HG02973 (cell line): Measurements from ENCODE around the gene HNMT.
"Not testable (repeated sequence)": the region's sequence is repeated elsewhere in the genome, so short reads cannot be mapped to it uniquely, and the experiment has no call there.

ENCODE experiments used
- ATAC-seq: cut with Tn5 transposase; IDR thresholded peaks from one replicate; pipeline ENCODE4 v1.9.1; 2021; ENCODE audit warnings: moderate library complexity; ENCODE audit not compliant: unreplicated experiment

The HNMT gene

DNA sequence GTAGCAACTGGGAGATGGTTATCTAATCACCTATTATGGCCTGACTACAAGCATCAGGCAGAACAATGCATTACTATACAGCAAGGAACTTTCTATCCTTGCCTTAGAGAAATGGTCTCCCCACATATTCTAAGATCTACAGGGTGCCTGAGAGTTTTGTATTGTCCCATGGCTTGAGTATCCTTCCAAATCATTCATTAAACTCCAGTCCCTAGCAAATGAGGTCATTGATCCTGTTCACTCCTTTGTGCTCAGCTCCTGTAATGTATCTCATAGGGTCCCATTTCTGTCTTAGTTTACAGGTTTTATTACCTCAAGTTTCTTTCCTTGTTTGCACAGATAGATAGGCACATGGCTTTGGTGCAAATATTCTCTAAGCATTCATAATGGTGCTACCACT lies 9.0 kb downstream of the HNMT start:
- no peak for ATAC-seq

DNA sequence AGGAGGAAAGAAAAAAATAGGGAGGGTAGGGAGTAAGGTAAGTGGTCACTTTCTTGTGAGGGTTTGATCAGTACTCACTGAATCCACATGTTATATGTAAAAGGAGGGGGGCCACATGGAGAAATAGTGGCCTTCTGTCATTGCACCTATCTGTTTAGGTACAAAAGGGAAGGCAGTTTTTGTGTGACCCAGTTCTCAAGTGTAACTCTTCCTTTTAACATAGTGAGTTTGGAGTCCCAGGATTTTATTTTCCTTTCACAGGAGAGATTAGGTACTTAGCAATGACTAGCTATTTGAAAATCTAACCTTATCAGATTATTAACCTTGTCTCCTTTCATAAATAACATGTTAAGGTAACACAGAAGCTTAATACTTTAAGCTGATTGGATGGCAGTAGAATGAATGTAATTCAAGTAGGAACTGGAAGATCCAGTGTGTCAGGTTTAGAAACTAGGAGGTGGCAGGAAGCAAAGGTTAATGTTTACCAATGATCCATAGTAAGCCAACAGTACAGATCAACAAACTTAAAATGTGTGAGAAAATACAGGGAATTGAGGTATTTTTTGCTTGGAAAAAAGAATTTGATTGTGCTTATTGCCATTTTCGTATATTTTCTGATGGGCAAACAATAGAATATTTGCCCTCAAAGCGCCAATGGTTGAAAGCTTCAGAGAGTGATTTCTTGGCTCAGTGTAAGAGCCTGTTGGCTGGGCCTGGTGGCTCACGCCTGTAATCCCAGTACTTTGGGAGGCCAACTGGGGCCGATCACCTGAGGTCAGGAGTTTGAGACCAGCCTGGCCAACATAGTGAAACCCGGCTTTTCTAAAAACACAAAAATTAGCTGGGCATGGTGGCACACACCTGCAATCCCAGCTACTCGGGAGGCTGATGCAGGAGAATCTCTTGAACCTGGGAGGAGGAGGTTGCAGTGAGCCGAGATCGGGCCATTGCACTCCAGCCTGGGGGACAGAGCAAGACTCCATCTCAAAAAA lies 11.3 kb downstream of the HNMT start:
- ATAC-seq: no peak

DNA sequence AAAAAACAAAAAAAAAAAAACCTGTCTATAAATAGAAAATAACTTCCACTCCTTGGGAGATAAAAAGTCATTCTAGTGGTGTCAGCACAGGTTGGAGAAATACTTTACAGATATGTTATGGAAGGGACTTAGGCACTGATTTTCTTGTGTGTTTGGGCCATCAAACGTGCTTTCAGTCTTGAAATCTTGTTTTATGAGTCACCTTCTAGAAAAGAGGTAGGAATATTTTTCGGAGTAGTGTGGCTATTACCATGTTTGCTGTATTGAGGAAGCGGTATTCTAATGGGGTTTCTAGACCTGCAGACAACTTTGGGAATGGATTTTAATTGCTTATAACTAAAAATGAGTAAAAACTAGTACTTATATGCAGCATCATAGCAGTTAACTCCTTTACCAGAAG lies 12.0 kb downstream of the HNMT start:
- no peak for ATAC-seq

DNA sequence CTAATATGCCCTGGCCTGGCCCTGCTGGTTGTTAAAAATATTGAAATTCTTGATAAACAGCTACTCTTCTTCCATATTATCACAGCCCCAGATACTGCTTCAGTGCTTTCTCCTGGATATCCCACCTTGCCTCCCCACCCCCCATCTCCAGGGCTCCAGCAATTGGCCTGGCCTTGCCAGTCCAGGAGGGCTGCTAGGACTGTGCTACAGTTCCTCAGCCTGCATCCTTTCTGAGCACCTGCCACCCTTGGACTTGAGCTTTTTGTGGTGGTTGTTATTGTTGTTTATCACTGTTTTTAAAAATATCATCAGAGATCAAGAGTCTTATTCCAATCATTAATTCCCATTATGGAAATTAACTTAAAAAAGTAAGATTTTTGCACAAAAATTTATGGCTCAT lies 13.5 kb downstream of the HNMT start:
- no peak for ATAC-seq

DNA sequence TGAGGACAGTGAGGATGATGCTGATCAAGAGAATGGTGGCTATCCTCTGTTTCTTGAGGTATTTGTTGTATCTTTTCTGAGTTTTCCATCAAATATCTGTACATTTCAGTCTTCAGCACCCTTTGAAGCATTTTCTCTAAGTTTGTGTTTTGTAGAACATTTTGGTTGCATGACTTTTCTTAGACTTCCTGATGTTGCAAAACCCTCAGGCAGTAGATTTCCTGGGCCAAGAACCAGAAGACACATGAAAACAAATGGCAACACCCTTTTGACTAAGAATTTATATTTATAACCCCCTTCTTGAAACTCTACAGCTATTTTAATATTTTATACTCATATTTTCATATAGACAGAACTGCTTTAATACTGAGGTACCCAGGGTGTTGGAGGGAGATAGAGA lies 16.2 kb downstream of the HNMT start:
- no peak for ATAC-seq

DNA sequence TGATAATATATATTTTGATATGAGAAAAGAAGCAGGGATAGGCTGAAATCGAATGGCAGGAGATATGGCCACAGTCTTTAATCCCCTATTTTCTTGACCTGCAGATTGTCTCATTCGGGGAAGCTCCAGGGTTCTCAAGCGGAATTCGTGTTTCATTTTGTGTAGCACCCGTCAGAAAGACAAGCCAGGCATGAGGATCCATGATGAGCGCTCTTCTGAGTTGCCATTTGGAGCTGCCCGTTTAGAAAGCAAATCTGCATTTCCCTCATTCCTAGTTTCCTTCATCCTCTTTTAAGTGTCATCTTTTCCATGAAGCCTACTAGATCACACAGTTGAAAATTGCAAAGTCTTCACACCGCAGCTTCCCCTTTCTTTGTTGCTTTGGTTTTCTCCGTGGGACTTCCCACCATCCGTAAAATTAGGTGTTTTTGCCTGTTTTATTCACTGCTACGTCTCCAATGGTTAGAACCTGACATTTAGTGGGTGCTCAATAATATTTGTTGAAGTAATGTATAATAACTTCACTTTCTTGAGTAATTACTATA lies 16.9 kb downstream of the HNMT start:
- ATAC-seq: no peak

DNA sequence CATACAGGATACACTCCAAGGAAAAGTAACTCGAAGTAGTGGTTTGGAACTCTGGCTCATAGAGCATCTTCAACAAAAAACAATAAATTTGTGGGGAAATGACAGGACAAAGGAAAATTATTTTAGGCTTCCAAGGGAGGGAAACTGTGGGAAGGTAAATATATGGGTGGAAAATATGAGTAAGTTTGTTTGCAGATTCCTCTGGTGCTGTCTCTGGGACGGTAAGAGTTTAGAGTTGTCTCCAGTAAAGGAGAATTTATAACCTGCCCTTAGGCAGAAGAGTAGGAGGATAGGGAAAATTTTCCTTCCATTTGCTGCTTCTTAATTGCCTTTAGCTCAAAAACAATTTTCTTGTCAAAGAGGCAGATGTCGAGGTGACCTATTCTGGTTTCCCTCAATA lies 19.3 kb downstream of the HNMT start:
- no peak for ATAC-seq

DNA sequence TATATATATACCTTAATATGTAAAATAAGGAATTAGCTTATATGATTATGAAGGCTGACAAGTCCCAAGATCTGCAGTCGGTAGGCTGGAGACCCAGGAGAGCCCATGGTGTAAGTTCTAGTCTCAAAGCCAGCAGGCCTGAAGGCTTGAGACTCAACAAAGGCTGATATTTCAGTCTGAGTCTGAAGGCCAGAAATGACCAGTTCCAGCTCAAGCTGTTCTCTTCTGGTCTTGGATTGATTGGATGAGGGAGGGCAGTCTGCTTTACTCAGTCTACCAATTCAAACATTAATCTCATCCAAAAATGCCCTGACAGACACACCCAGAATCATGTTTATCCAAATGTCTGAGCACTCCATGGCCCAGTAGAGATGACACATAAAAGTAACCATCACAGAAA lies 22.0 kb downstream of the HNMT start:
- ATAC-seq: no peak

DNA sequence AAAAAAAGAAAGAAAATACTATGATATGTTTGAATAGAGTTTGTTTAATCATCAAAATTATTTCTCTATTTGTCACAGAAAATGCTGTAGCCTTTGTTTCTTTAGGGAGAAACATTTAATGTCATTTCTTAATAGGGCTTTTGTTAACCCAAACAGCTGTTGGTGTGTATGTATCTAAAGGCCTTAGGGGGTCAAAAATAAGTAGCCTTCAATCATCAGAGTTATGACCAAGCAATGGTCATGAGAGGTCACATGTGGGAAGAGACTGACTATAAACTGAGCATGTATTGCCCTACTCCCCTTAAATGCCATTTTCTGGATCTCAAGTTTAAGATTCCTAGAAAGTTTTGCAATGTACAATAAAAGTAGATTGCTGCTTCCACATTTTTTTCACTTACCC lies 22.7 kb downstream of the HNMT start:
- no peak for ATAC-seq

DNA sequence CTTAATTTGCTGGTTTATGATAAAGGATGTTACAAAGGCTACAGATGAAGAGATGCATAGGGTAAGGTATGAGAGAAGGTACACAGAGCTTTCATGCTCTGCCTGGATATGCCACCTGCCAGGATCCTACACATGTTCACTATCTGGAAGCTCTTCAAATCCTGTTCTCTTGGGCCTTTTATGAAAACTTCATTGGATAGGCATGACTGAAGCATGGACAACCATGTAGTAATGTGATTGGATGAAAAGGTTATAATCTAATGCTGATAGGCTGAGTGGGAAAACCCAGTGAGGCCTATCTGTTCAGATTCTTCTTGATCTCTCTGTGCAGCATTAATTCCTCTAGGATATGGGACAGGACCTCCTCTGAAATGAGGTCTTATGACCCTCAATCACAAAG lies 26.8 kb downstream of the HNMT start:
- ATAC-seq: no peak

DNA sequence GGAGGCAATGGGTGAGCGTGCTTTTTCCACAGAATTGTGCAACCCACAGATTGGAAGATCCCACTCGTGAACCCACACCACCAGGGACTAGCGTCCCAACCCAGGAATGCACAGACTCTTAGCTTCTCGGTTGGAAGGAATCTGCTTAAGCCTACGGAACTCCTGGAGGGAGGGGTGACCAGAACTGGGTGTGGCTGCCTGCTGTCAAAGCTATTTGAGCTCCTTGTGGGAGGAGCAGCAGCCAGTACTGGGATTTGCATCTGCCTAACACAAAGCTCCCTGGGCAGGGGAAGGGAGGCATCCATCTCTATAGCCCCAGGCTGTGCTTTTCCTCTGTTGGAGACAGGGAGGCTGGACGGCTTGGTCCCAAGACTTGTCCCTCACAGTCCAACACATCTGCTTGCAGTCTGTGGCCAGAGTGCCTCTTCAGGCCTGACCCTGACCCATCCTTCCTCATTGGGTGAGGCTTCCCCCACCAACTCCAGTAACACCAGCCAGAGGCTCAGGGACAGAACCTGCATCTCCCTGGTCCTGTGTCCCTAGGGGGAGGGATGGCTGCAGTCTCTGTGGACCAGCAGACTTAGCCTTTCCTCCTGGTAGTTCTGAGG lies 27.9 kb downstream of the HNMT start:
- ATAC-seq: no peak

DNA sequence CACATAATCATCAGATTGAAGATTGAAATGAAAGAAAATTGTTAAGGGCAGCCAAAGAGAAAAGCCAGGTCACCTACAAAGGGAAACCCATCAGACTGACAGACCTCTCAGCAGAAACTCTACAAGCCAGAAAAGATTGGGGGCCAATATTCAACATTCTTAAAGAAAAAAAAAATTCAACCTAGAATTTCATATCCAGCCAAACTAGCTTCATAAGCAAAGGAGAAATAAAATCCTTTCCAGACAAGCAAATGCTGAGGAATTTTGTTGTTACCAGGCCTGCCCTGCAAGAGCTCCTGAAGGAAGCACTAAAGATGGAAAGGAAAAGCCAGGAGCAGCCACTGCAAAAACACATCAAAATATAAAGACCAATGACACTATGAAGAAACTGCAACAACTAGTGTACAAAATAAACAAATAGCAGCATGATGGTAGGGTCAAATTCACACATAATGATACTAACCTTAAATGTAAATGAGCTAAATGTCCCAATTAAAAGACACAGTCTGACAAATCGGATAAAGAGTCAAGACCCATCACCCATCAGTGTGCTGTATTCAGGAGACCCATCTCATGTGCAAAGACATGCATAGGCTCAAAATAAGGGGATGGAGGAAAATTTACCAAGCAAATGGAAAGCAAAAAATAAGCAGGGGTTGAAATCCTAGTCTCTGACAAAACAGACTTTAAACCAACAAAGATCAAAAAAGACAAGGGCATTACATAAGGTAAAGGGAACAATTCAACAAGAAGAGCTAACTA lies 29.6 kb downstream of the HNMT start:
- not testable (repeated sequence) for ATAC-seq

DNA sequence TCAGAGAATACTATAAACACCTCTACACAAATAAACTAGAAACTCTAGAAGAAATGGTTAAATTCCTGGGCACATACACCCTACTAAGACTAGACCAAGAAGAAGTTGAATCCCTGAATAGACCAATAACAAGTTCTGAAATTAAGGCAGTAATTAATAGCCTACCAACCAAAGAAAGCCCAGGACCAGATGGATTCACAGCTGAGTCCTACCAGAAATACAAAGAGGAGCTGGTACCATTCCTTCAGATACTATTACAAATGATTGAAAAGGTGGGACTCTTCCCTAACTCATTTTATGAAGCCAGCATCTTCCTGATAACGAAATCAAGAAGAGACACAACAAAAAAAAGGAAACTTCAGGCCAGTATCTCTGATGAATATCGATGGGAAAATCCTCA lies 31.1 kb downstream of the HNMT start:
- ATAC-seq: not testable (repeated sequence)

DNA sequence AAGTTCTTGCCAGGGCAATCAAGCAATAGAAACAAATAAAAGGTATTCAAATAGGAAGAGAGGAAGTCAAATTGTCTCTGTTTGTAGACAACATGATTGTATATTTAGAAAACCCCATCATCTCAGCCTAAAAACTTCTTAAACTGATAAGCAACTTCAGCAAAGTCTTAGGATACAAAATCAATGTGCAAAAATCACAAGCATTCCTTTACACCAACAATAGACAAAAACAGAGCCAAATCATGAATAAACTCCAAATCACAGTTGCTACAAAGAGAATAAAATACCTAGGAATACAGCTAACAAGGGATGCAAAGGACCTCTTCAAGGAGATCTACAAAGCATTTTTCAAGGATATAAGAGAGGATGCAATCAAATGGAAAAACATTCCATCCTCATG lies 31.9 kb downstream of the HNMT start:
- not testable (repeated sequence) for ATAC-seq

DNA sequence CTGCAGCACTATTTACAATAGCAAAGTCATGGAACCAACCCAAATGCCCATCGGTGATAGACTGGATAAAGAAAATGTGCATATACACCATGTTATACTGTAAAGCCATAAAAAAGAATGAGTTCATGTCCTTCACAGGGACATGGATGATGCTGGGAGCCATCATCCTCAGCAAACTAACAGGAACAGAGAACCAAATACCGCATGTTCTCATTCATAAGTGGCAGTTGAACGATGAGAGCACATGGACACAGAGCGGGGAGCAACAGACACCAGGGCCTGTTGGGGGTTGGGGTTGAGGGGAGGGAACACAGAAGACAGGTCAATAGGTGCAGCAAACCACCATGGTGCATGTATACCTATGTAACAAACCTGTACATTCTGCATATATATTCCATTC lies 33.5 kb downstream of the HNMT start:
- no peak for ATAC-seq

DNA sequence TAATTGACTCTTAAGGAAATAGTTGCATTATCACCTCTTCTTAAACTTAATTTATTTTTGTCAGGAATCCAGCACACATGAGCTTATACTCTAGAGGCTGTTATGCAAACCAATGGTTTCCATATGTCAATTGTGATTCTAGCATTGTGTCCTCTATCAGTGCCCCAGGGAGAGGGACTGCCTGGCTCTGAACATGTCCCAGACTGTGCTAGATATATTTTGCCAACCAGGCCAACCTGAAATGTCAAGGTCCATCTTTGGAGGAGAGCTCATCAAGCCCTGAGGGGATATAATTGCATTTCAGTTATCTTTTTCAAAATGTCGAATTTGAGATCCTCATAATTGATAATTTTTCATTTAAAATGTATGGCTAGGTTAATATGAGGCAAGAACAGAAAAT lies 34.2 kb downstream of the HNMT start:
- ATAC-seq: no peak

DNA sequence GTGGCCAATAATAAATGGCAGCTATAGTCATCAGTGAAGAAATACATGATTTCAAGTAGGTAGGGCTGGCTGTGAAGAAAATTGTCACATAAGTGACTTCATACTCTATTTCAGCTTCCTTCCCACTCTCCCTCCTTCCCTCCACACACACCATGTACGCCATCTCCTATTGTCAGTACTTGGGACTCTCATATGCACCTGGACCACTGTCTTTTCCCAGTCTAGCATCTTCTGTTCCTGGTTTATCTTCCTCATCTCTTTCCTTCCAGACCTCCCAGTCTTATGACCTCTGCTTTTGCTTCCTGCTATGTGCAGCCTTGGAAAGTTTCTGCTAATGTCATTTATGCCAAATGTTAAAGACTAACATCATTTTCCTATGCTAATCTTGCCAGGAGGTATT lies 35.0 kb downstream of the HNMT start:
- ATAC-seq: no peak

DNA sequence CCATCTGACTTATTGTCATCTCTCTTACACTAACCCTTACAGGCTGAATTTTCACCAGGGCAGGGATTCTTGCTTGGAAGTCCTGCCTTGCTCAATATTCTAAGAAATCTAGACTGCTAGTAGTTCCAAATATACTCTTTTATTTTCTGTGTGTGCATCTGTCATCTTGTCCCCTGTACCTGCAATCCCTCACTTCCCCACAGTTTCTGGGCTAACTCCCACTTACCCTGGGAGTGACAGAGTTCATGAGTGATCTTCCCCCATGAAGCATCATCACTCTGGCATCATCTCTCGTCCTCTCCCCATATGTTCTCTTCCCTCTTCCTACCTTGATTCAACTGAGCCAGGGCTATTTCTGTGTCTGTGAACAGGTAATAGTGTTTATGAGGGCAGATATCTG lies 35.7 kb downstream of the HNMT start:
- ATAC-seq: no peak

DNA sequence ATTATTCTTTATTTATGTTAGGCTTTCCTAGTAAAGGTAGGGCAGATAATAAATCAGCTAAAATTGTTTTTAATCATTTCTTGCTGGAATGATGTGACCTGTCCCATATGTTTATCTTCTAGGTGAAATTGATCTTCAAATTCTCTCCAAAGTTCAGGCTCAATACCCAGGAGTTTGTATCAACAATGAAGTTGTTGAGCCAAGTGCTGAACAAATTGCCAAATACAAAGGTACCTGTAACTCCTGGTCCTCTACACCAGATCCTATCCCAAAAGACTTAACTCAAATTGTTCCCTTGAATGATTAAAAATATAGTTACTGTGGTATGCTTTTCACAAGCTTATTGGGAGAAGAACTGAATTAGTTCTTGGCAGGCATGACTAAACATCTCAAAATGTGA lies 36.5 kb downstream of the HNMT start:
- ATAC-seq: no peak

DNA sequence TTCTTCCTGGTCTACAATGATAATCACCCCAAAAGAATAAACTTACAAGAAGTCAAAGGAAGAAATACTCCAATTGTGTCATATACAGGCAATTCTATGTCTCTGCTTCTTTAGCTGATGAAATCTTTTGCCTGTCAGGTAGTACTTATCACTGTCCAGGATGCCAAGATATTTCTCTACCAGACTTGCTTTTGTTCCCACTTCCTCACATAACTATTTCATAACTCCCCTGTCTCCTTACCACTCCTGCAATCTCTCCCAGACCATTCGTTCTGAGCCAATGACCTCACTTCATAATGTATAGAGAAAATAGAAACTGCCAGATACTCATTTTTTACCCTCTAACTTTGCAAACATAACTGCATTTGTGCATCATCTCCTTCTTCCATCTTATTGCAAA lies 39.1 kb downstream of the HNMT start:
- ATAC-seq: no peak

DNA sequence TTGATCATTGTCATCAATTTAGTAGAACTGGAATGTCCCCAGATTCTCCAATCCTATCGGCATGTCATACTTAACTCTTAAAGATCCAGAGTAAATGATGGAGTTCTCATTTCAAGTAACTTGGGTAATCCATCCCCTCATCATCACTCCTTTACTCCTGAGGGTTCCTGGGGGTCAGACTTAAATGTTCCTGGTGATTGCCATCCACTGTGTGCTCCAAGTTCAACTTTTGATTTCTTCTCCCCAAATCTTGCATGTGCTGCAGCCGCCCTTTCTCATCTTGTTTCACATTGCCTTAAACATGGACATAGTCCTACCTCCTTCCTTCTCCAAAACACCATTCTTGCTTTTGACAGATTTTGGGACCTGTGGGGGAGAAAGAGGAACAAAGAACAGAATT lies 43.2 kb downstream of the HNMT start:
- no peak for ATAC-seq
